Stimulated activated CD4-positive, alpha-beta T cell treated with anti-CD3 and anti-CD28 coated beads, Interleukin-2, amount 100 ng/mL, for 24 hours (primary cell): ENCODE results near the gene EYS.
"Not testable (repeated sequence)": the region's sequence is repeated elsewhere in the genome, so short reads cannot be mapped to it uniquely, and the experiment has no call there.

Experiments used
- DNase-seq, 2 donors: peaks; one replicate each; pipeline ENCODE4 v3.0.0-alpha.2; 2020

The EYS gene

GRCh38 chr6:64006246-64006645, 1700.8 kb downstream of the EYS start:
- no peak for DNase-seq

- DNase-seq, result no peak
Observed at GRCh38 chr6:64000818-64001491, 1706.1 kb downstream of the EYS start.

- no peak for DNase-seq
Observed at GRCh38 chr6:63999613-64000012, 1707.4 kb downstream of the EYS start.

GRCh38 chr6:63998991-63999390, 1708.0 kb downstream of the EYS start:
- no peak for DNase-seq

GRCh38 chr6:63997734-63998133, 1709.3 kb downstream of the EYS start:
- DNase-seq, result no peak

GRCh38 chr6:63997221-63997620, 1709.8 kb downstream of the EYS start:
- DNase-seq, result no peak

- DNase-seq, result no peak
Observed at GRCh38 chr6:63985223-63985622, 1721.8 kb downstream of the EYS start.

- DNase-seq, result no peak
Observed at GRCh38 chr6:63975699-63976098, 1731.3 kb downstream of the EYS start.

GRCh38 chr6:63968650-63969049, 1738.4 kb downstream of the EYS start:
- DNase-seq, result no peak

- DNase-seq, result no peak
Observed at GRCh38 chr6:63964366-63964765, 1742.7 kb downstream of the EYS start.

GRCh38 chr6:63963769-63964315, 1743.2 kb downstream of the EYS start:
- DNase-seq, result no peak

GRCh38 chr6:63953336-63954021, 1753.5 kb downstream of the EYS start:
- not testable (repeated sequence) for DNase-seq

- DNase-seq, result no peak
Observed at GRCh38 chr6:63947792-63948529, 1759.1 kb downstream of the EYS start.

GRCh38 chr6:63945987-63946386, 1761.0 kb downstream of the EYS start:
- DNase-seq, result no peak

- DNase-seq, result no peak
Observed at GRCh38 chr6:63943826-63944225, 1763.2 kb downstream of the EYS start.

GRCh38 chr6:63941747-63942470, 1765.1 kb downstream of the EYS start:
- no peak for DNase-seq

GRCh38 chr6:63940056-63940455, 1767.0 kb downstream of the EYS start:
- DNase-seq, result no peak

GRCh38 chr6:63936399-63936798, 1770.6 kb downstream of the EYS start:
- DNase-seq, result no peak

GRCh38 chr6:63935732-63936131, 1771.3 kb downstream of the EYS start:
- DNase-seq, result no peak

GRCh38 chr6:63933948-63934347, 1773.1 kb downstream of the EYS start:
- not testable (repeated sequence) for DNase-seq

GRCh38 chr6:63930848-63931247, 1776.2 kb downstream of the EYS start:
- no peak for DNase-seq

- DNase-seq, result no peak
Observed at GRCh38 chr6:63929111-63929510, 1777.9 kb downstream of the EYS start.

GRCh38 chr6:63928613-63929012, 1778.4 kb downstream of the EYS start:
- no peak for DNase-seq
